T-helper 1 cell treated with Interleukin-12 subunit alpha and Interleukin-12 subunit beta and Interleukin-4 antibody, amounts not matched to agents 30 μg/mL and 1 μg/mL, for 36 hours (primary cell): ENCODE measurements around the gene POLR2L.

Source experiments
- H3K27ac Mint-ChIP-seq: one replicate; pipeline ENCODE4 v1.8.0; 2021; ENCODE audit warnings: mild to moderate bottlenecking, mixed read lengths
- H3K27me3 Mint-ChIP-seq: one replicate; pipeline ENCODE4 v1.8.0; 2021; ENCODE audit warnings: low read depth, mixed read lengths
- H3K36me3 Mint-ChIP-seq: one replicate; pipeline ENCODE4 v1.8.0; 2021; ENCODE audit warnings: low read depth, mixed read lengths
- H3K4me1 Mint-ChIP-seq: one replicate; pipeline ENCODE4 v1.8.0; 2021; ENCODE audit warnings: low read depth, mixed read lengths
- H3K4me3 Mint-ChIP-seq: one replicate; pipeline ENCODE4 v1.8.0; 2021; ENCODE audit warnings: mild to moderate bottlenecking, moderate library complexity, mixed read lengths
- H3K9me3 Mint-ChIP-seq: one replicate; pipeline ENCODE4 v1.8.0; 2021; ENCODE audit warnings: mixed read lengths

POLR2L gene

DNA sequence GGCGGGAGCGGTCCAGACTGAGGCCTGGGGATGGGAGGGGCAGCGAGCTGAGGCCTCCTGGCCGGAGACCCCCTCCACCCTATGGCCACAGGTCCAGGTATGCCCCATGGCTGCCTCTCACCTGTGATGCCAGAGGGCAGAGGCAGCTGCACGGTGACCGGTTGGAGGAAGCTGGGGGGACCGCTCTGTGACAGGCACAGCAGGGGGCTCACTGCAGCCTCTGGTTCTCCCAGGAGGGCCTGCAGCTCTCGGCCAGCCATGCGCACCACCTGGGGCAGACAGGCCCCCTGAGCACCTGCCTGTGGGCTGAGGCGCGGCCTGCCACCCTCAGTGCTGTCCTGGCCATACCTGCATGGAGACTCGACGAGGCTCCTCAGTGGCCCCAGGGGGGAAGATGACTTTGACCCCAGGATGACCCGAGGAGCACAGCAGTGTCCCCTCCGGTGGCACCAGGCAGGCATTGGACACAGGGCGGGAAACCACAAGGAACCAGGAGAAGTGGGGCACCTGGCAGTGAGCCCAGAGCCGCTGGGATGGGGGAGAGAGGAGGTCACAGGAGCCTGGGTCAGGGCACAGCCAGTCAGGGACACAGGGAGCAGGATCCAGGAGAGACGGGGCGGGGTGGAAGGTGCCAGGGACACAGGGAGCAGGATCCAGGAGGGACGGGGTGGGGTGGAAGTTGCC, 41.1 kb downstream of the POLR2L start:
- Mint-ChIP-seq H3K36me3 (no peaks in the 10 kb centered on the region), H3K4me1 (peaks cover 11% of the 10 kb centered on the region), H3K27me3 (no peaks in the 10 kb centered on the region), H3K9me3 (no peaks in the 10 kb centered on the region), H3K27ac (no peak overlapping the region), H3K4me3 (peak overlapping the region; percentile 37)

DNA sequence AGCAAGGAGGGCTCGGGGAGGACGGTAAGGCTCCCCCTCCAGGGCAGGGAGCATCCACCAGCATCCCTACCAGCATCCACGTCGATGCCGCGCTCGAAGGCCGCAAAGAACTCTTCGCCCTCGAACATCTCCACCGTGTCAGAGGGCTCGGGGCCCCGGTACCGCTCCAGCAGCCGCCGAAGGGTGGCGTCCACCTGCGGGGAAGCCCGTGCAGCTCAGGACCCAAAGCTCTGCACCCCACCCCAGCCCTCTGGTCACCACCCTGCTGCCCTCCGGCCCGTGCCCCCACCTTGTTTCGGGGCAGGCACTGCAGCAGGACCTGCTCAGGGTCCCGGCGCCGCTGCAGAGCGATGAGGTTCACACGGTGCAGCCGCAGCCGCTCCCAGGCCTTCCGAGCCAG, 41.9 kb downstream of the POLR2L start:
- Mint-ChIP-seq H3K27me3 (no peaks in the 10 kb centered on the region), H3K9me3 (no peaks in the 10 kb centered on the region), H3K4me3 (no peak overlapping the region), H3K27ac (no peak overlapping the region), H3K36me3 (peaks cover 2% of the 10 kb centered on the region), H3K4me1 (peaks cover 13% of the 10 kb centered on the region)

DNA sequence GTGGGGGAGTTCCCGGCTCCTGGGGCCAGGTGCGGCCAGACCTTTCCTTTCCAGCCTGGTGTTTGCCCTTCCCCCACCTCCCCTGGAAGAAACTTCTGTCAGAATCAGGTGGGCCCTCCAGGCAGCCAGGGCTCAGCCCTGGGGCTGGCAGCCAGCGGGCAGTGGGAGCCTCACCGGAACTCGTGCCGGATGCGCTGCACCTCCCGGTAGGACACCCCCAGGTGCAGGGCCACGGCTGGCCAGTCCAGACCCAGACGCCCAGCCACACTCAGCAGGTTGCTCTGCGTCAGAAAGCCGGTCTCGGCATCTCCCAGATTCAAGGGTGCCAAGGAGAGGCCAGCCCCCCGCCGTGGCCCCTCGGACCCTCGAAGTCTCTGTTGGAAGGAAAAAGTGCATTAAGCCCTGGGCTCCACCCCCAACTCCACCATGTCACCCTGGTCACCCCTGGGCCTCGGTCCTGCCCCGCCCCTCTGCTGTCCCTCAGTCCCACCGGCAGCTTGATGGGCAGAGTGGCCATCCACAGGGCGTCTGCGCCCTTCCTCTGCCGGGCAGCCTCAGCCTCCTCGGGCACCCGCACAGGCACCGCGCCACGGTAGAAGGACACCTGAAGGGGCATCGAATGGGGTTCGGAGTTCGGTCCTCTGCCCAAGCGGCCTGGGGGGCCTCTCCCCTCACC, 42.5 kb downstream of the POLR2L start:
- no peaks in the 10 kb centered on the region for H3K9me3 Mint-ChIP-seq
- H3K4me3 Mint-ChIP-seq = no peak overlapping the region
- H3K27ac Mint-ChIP-seq = no peak overlapping the region

GRCh38 chr11:798093-798713, 44.1 kb downstream of the POLR2L start, which contains the start of gene SLC25A22:
TSS of gene SLC25A22 (minus strand) at chr11:798281. CDS start at chr11:795006, 3,275 bp downstream.
- H3K27me3 Mint-ChIP-seq = no peaks in the 10 kb centered on the region
- peaks cover 10% of the 10 kb centered on the region for H3K4me1 Mint-ChIP-seq
- peaks cover 4% of the 10 kb centered on the region for H3K36me3 Mint-ChIP-seq

More for the DNA sequence above, 42.5 kb downstream of the POLR2L start:
- Mint-ChIP-seq H3K4me1 (peaks cover 12% of the 10 kb centered on the region), H3K27me3 (no peaks in the 10 kb centered on the region), H3K36me3 (peaks cover 2% of the 10 kb centered on the region)

DNA sequence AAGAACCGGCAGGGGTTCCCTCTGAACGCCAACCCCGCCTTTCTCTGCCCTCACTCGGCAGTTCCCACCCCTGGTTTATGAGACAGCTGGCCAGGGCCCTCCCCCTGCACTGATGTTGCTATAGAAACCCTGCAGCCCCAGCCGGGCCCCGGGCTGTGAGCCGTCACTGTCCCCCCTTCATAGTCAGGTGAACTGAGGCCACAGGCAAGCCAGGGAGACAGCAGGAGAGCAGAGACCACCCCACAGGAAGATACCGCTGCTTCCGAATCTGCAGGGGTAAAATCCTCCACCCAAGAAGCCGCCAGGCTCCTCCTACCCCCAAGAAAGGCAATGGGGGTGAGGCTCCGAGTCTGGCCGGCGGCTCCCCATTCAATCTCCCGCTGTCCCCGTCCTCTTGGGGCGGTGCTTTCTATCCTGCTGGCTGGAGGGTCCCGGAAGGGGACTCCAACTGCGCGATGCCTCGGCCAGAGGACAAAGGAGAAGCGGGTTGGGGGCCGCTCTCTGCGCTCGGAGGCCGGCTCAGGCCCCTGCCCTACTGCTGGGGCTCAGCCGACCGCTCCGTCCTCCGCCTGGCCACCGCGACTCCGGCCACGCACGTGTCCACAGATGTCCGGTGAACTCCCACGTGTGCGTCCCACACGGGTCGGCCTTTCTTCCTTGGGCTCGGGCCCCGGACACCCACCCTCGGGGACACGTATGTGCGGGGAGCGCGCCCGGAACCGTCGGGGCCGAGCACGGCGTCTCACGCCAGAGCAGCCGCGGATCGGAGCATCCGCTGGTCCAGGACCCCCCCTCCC, 44.8 kb downstream of the POLR2L start:
- peak overlapping the region; percentile 88 for H3K27ac Mint-ChIP-seq
- peak overlapping the region; percentile 94 for H3K4me3 Mint-ChIP-seq
- H3K27me3 Mint-ChIP-seq = no peaks in the 10 kb centered on the region
- peaks cover 10% of the 10 kb centered on the region for H3K4me1 Mint-ChIP-seq
- no peaks in the 10 kb centered on the region for H3K9me3 Mint-ChIP-seq
- H3K36me3 Mint-ChIP-seq = peaks cover 4% of the 10 kb centered on the region

More at GRCh38 chr11:798093-798713, 44.1 kb downstream of the POLR2L start, which contains the start of gene SLC25A22:
- H3K9me3 Mint-ChIP-seq = no peaks in the 10 kb centered on the region
- peak within 1 kb of the TSS; percentile 88 for H3K27ac Mint-ChIP-seq
- H3K4me3 Mint-ChIP-seq = peak within 1 kb of the TSS; percentile 94

DNA sequence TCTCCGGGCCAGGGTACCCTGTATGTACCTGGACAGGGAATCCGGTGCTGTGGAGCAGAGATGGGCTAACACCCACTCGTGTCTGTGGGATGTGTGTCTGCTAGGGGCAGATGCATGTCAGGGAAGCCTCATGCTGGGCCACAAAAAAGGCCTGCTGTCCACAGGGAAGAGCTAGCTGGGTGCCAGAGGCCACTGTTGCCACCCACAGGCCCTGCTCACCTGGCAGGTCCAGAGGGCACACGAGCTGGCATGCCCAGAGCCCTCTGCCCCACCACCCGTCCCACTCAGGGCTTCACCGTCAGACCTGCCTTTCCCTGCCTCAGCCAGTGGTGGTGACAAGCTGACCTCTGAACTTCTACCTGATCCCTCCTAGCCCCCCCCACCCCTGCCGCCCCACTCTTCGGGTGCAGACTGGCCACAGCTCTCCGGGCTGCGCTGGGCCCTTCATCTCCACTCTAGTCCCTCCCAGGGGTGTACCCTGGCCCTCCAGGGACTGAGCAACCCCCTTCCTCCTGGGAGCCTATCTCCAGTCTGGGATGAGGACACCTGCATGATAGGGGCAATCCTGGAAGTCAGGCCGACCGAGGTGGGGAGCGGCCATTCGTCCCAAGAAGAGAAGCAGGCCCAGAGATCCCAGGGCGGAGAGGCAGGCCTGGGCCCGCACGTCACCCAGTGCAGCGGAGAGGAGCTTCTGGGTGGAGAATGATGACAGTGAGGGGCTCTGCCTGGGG, 45.6 kb downstream of the POLR2L start:
- Mint-ChIP-seq H3K36me3 (peaks cover 4% of the 10 kb centered on the region), H3K4me3 (peak overlapping the region; percentile 94), H3K27me3 (no peaks in the 10 kb centered on the region), H3K9me3 (no peaks in the 10 kb centered on the region), H3K4me1 (peaks cover 10% of the 10 kb centered on the region), H3K27ac (peak overlapping the region; percentile 88)

DNA sequence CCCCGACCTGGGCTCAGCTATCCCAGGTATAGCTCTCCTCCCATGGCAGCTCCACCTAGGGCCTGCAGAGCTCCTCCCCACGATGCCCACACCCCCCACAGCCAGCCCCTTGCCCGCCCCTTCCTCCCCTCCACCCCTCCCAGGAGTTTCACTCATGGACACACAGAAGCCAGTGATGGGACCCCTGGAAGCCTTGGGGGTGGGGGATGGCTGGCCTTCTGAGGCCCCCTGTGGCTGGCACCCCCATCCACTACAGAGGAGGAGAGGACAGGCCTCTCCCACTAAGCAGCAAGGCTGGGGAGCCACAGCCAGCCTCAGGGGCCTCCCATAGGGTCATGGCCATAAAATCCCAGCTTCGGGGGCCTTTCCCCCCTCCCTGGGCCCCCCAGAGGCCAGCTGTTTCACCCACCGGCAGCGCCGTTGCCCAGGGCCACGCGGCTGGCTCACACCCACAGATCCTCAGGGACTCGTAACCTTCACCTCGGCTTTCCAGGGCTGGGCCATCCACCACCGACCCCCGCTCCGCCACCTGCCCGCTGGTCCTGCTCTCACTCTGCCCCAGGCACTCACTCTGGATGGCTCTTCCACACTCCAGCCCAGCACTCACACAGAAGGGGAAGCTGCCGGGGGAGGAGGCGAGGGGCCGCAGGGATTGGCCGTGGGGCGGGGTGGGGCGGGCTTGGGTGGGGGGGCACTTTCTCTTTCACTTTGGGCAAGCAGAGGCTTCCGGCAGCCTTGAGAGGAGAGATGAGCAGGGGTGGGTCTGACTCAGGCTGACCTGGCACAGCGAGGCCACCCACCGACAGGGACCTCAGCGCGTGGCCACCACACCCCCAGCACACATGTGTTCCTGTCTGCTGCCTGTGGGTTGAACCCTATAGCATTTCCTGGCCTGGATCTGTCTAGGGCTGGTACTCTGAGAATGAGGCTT, 46.4 kb downstream of the POLR2L start:
- Mint-ChIP-seq H3K9me3 (no peaks in the 10 kb centered on the region), H3K27ac (peak overlapping the region; percentile 88), H3K36me3 (peaks cover 4% of the 10 kb centered on the region), H3K4me3 (peak overlapping the region; percentile 94), H3K27me3 (no peaks in the 10 kb centered on the region), H3K4me1 (peaks cover 8% of the 10 kb centered on the region)

- no peaks in the 10 kb centered on the region for H3K9me3 Mint-ChIP-seq
- no peaks in the 10 kb centered on the region for H3K27me3 Mint-ChIP-seq
- H3K4me1 Mint-ChIP-seq = peaks cover 8% of the 10 kb centered on the region
- H3K4me3 Mint-ChIP-seq = peak overlapping the region; percentile 48
- peaks cover 4% of the 10 kb centered on the region for H3K36me3 Mint-ChIP-seq
- H3K27ac Mint-ChIP-seq = no peak overlapping the region
Observed at GRCh38 chr11:794766-795633, 47.3 kb downstream of the POLR2L start.

GRCh38 chr11:794013-794765, 48.1 kb downstream of the POLR2L start:
- H3K36me3 Mint-ChIP-seq = peaks cover 4% of the 10 kb centered on the region
- peak overlapping the region; percentile 45 for H3K27ac Mint-ChIP-seq
- H3K9me3 Mint-ChIP-seq = no peaks in the 10 kb centered on the region
- H3K4me1 Mint-ChIP-seq = peaks cover 8% of the 10 kb centered on the region
- no peaks in the 10 kb centered on the region for H3K27me3 Mint-ChIP-seq
- no peak overlapping the region for H3K4me3 Mint-ChIP-seq

DNA sequence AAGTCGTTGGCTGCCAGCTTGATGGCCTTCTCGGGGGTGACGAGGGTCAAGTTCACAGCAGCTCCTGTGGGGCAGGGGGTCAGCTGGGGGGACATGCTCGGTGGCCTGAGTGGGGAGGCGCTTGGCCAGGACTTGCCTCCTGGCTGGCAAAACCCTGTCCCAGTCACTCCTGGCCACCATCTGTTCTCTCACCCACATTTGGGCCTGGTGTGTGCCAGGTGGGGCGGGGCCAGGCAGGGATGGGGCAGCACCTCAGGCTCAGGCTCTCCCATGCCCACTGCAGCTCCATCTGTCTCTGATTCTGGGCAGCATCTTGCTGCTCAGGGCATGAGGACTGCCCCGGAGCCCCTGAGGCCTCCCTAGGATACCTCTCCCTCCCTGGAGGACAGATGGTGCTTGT, 48.8 kb downstream of the POLR2L start:
- Mint-ChIP-seq H3K36me3 (peaks cover 4% of the 10 kb centered on the region), H3K27ac (peak overlapping the region; percentile 45), H3K9me3 (no peaks in the 10 kb centered on the region), H3K4me1 (peaks cover 8% of the 10 kb centered on the region), H3K27me3 (no peaks in the 10 kb centered on the region), H3K4me3 (no peak overlapping the region)

GRCh38 chr11:792873-793272, 49.5 kb downstream of the POLR2L start:
- Mint-ChIP-seq H3K4me3 (no peak overlapping the region), H3K9me3 (no peaks in the 10 kb centered on the region), H3K27me3 (no peaks in the 10 kb centered on the region), H3K36me3 (peaks cover 4% of the 10 kb centered on the region), H3K4me1 (peaks cover 8% of the 10 kb centered on the region), H3K27ac (no peak overlapping the region)

GRCh38 chr11:792535-792821, 49.9 kb downstream of the POLR2L start:
- Mint-ChIP-seq H3K27me3 (no peaks in the 10 kb centered on the region), H3K4me1 (peaks cover 8% of the 10 kb centered on the region), H3K36me3 (peaks cover 4% of the 10 kb centered on the region), H3K27ac (no peak overlapping the region), H3K4me3 (no peak overlapping the region), H3K9me3 (no peaks in the 10 kb centered on the region)
